ENCODE results near the gene RAC3.

The RAC3 gene

GRCh38 chr17:82055965-82056728 lies 24.7 kb downstream of the RAC3 start:
- no peak for DNase-seq (ENCODE audit: low read depth in 2 of 2)

GRCh38 chr17:82056729-82057621 lies 25.5 kb downstream of the RAC3 start:
- no peak for DNase-seq (ENCODE audit: low read depth in 2 of 2)

GRCh38 chr17:82058230-82058854 lies 26.9 kb downstream of the RAC3 start:
- no peak for DNase-seq (ENCODE audit: low read depth in 2 of 2)

- no peak for DNase-seq (ENCODE audit: low read depth in 2 of 2)
These were observed 27.4 kb downstream of the RAC3 start for GRCh38 chr17:82058855-82059249.

- DNase-seq (ENCODE audit: low read depth in 2 of 2): no peak
These were observed 28.0 kb downstream of the RAC3 start for GRCh38 chr17:82059272-82060000.

GRCh38 chr17:82060001-82060380 lies 28.5 kb downstream of the RAC3 start:
- DNase-seq (ENCODE audit: low read depth in 2 of 2): no peak

- no peak for DNase-seq (ENCODE audit: low read depth in 2 of 2)
These were observed 29.1 kb downstream of the RAC3 start for GRCh38 chr17:82060614-82061013.

- no peak for DNase-seq (ENCODE audit: low read depth in 2 of 2)
These were observed 29.8 kb downstream of the RAC3 start for GRCh38 chr17:82061047-82061925.

GRCh38 chr17:82062076-82062983 lies 30.9 kb downstream of the RAC3 start:
- DNase-seq (ENCODE audit: low read depth in 2 of 2): no peak

- no peak for DNase-seq (ENCODE audit: low read depth in 2 of 2)
These were observed 31.5 kb downstream of the RAC3 start for GRCh38 chr17:82062984-82063368.

GRCh38 chr17:82063424-82064415 lies 32.2 kb downstream of the RAC3 start:
- no peak for DNase-seq (ENCODE audit: low read depth in 2 of 2)

GRCh38 chr17:82064433-82065192 lies 33.1 kb downstream of the RAC3 start:
- DNase-seq (ENCODE audit: low read depth in 2 of 2): no peak

GRCh38 chr17:82065193-82065637 lies 33.7 kb downstream of the RAC3 start:
- DNase-seq (ENCODE audit: low read depth in 2 of 2): no peak

GRCh38 chr17:82065638-82066303 lies 34.3 kb downstream of the RAC3 start, which contains the start of gene DUS1L:
Gene DUS1L, minus strand, starts transcription at chr17:82065804. Its CDS starts 745 bp downstream, at chr17:82065059.
- peak; percentile 38 to 39 for DNase-seq (ENCODE audit: low read depth in 2 of 2)

- no peak for DNase-seq (ENCODE audit: low read depth in 2 of 2)
These were observed 39.1 kb downstream of the RAC3 start for GRCh38 chr17:82070611-82071010.

GRCh38 chr17:82072827-82073226 lies 41.3 kb downstream of the RAC3 start:
- no peak for DNase-seq (ENCODE audit: low read depth in 2 of 2)

GRCh38 chr17:82073446-82073845 lies 42.0 kb downstream of the RAC3 start:
- DNase-seq (ENCODE audit: low read depth in 2 of 2): no peak
